Activated CD8-positive, alpha-beta memory T cell treated with anti-CD3 and anti-CD28 coated beads for 24 hours (primary cell): ENCODE data around the gene NKX2-1.
"Not testable (repeated sequence)": the region's sequence is repeated elsewhere in the genome, so short reads cannot be mapped to it uniquely, and the experiment has no call there.

Experiments
- DNase-seq: peaks from one replicate; pipeline ENCODE4 v3.0.0-alpha.2; 2020

NKX2-1 gene

GRCh38 chr14:36519431-36520321, at the start of gene NKX2-1:
Gene NKX2-1, minus strand, starts transcription at chr14:36520232. Its CDS starts 103 bp downstream, at chr14:36520129.
- no peak for DNase-seq

GRCh38 chr14:36556811-36557433, 36.9 kb upstream of the NKX2-1 start:
- DNase-seq, result no peak

- no peak for DNase-seq
These were observed 36.1 kb upstream of the NKX2-1 start for GRCh38 chr14:36555998-36556743.

GRCh38 chr14:36553656-36554260, 33.7 kb upstream of the NKX2-1 start:
- DNase-seq, result no peak

- DNase-seq, result no peak
These were observed 30.9 kb upstream of the NKX2-1 start for GRCh38 chr14:36550899-36551298.

- not testable (repeated sequence) for DNase-seq
These were observed 24.2 kb upstream of the NKX2-1 start for GRCh38 chr14:36544280-36544679.

GRCh38 chr14:36538051-36538450, 18.0 kb upstream of the NKX2-1 start:
- no peak for DNase-seq

- no peak for DNase-seq
These were observed 9.0 kb upstream of the NKX2-1 start for GRCh38 chr14:36529062-36529461.

- DNase-seq, result no peak
These were observed 5.7 kb upstream of the NKX2-1 start for GRCh38 chr14:36525746-36526099.

GRCh38 chr14:36524874-36525745, 5.1 kb upstream of the NKX2-1 start:
- DNase-seq, result no peak

- no peak for DNase-seq
These were observed 4.3 kb upstream of the NKX2-1 start for GRCh38 chr14:36524220-36524837.

- DNase-seq, result no peak
These were observed 3.1 kb upstream of the NKX2-1 start for GRCh38 chr14:36522972-36523715.

- DNase-seq, result no peak
These were observed 2.4 kb upstream of the NKX2-1 start for GRCh38 chr14:36522347-36522971.

- DNase-seq, result no peak
These were observed 1.7 kb upstream of the NKX2-1 start for GRCh38 chr14:36521598-36522345.

- no peak for DNase-seq
These were observed 831 bp upstream of the NKX2-1 start for GRCh38 chr14:36520601-36521525.

GRCh38 chr14:36518586-36519430, 1.2 kb downstream of the NKX2-1 start:
- no peak for DNase-seq

GRCh38 chr14:36518031-36518585, 1.9 kb downstream of the NKX2-1 start:
- peak; percentile 56 for DNase-seq
